Measurements from ENCODE around the gene CSRP2.

GRCh38 chr12:76864791-76865400, 13.9 kb downstream of the CSRP2 start:
- TF ChIP-seq CTCF (conservative IDR thresholded peaks at IDR 0.05) (no peak), ZFX (IDR thresholded peaks at IDR 0.05) (no peak)
